Uterus (tissue), 2 donors: Measurements from ENCODE around the gene SPATA21.

Experiments used
- POLR2A ChIP-seq, 2 donors: fragments of 450-650 bp; IDR thresholded peaks; one replicate each; pipeline ENCODE4 v1.6.1; 2016; ENCODE audit warnings: antibody characterized with exemption in 2 of 2, mild to moderate bottlenecking in 1 of 2, moderate library complexity in 1 of 2
- TF ChIP-seq, protein P1 (sequence below), 4 experiments: fragments of 200-600 bp in 2 of 4; fragments of 450-650 bp in 2 of 4; sonication (generic) in 2 of 4; IDR thresholded peaks; one replicate each; pipeline ENCODE4 v1.5.1; 2016 to 2019; ENCODE audit warnings: antibody characterized with exemption in 4 of 4, mild to moderate bottlenecking in 2 of 4, moderate library complexity in 1 of 4

DNA sequence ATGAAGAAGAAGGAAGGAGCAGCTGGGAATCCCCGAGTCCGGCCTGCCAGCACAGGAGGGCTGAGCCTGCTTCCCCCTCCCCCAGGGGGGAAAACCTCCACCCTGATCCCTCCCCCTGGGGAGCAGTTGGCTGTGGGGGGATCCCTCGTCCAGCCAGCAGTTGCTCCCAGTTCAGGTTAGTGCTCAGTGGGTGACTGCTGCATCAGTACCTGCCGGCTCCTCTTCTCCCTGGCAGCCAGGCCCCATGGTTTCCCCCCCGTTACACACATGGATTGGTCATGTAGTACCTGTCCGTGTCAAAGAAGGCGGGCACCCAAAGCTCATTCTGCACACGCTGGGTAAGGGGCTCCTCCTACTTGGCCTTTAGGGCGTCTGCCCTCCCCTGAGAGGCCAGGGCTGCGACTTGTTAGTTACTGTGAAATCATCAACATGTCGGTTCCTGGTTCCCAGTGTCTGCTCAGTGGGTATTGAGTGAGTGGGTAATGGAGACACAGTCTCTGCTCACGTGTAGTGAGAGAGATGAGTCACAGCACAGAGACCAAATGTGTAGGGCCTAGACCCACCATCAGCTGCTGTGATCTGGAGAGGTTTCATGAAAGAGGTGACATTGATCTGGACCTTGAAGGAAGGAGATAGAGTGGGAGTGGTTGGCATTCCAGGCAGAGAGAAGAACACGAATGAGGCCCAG, 14.8 kb upstream of the SPATA21 start:
- TF ChIP-seq, protein P1, sequence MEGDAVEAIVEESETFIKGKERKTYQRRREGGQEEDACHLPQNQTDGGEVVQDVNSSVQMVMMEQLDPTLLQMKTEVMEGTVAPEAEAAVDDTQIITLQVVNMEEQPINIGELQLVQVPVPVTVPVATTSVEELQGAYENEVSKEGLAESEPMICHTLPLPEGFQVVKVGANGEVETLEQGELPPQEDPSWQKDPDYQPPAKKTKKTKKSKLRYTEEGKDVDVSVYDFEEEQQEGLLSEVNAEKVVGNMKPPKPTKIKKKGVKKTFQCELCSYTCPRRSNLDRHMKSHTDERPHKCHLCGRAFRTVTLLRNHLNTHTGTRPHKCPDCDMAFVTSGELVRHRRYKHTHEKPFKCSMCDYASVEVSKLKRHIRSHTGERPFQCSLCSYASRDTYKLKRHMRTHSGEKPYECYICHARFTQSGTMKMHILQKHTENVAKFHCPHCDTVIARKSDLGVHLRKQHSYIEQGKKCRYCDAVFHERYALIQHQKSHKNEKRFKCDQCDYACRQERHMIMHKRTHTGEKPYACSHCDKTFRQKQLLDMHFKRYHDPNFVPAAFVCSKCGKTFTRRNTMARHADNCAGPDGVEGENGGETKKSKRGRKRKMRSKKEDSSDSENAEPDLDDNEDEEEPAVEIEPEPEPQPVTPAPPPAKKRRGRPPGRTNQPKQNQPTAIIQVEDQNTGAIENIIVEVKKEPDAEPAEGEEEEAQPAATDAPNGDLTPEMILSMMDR (IDR thresholded peaks at IDR 0.05): no peak
- TF ChIP-seq POLR2A (IDR thresholded peaks at IDR 0.05): no peak
